Breast epithelium (tissue), 3 donors: ENCODE measurements around the gene SLC5A12.

Experiments
- CTCF ChIP-seq, 3 donors: fragments of 450-650 bp; IDR thresholded peaks; one replicate each; pipeline ENCODE4 v1.5.1; 2016 to 2017; ENCODE audit warnings: antibody characterized with exemption in 3 of 3, mild to moderate bottlenecking in 3 of 3, moderate library complexity in 3 of 3
- POLR2A ChIP-seq: fragments of 450-650 bp; IDR thresholded peaks from one replicate; pipeline ENCODE4 v1.6.1; 2016; ENCODE audit warnings: antibody characterized with exemption, mild to moderate bottlenecking, moderate library complexity

- TF ChIP-seq CTCF (IDR thresholded peaks at IDR 0.05) (no peak), POLR2A (no peak)
These were observed 43.5 kb upstream of the SLC5A12 start for GRCh38 chr11:26765323-26765722.
